Effector memory CD8-positive, alpha-beta T cell (primary cell): ENCODE data around the gene GALE.
"Not testable (repeated sequence)": the region's sequence is repeated elsewhere in the genome, so short reads cannot be mapped to it uniquely, and the experiment has no call there.

ENCODE experiments used
- ATAC-seq: fragments of 150-1000 bp; cut with Tn5 transposase; replicated peaks from 2 replicates; pipeline ENCODE4 v1.10.0; 2021; ENCODE audit warnings: mild to moderate bottlenecking, moderate library complexity
- DNase-seq, 3 experiments: peaks; one replicate each; pipeline ENCODE4 v3.0.0; 2021
- H3K27ac Mint-ChIP-seq, 2 donors: one replicate each; pipeline ENCODE4 v1.8.0; 2022; ENCODE audit warnings: mild to moderate bottlenecking in 2 of 2, mixed read lengths in 2 of 2, moderate library complexity in 2 of 2
- H3K27me3 Mint-ChIP-seq, 2 donors: one replicate each; pipeline ENCODE4 v1.8.0; 2022; ENCODE audit warnings: mixed read lengths in 2 of 2
- H3K36me3 Mint-ChIP-seq: one replicate; pipeline ENCODE4 v1.8.0; 2022; ENCODE audit warnings: mild to moderate bottlenecking, moderate library complexity, mixed read lengths; ENCODE audit not compliant: insufficient read depth
- H3K4me1 Mint-ChIP-seq, 2 donors: one replicate each; pipeline ENCODE4 v1.8.0; 2022; ENCODE audit warnings: low read depth in 2 of 2, mixed read lengths in 2 of 2
- H3K4me3 Mint-ChIP-seq, 2 donors: one replicate each; pipeline ENCODE4 v1.8.0; 2022; ENCODE audit warnings: mild to moderate bottlenecking in 2 of 2, mixed read lengths in 2 of 2, moderate library complexity in 2 of 2
- H3K9me3 Mint-ChIP-seq, 2 donors: one replicate each; pipeline ENCODE4 v1.8.0; 2022; ENCODE audit warnings: mixed read lengths in 2 of 2
- total RNA-seq, 9 experiments: gene quantifications; one replicate each; lab custom pipeline; 2026; lab: John Stamatoyannopoulos, UW

GALE gene
- total RNA-seq = 8.5 to 36.1 (median 11.4) reads per million in 9 experiments

- DNase-seq = peak; percentile 93
- Mint-ChIP-seq H3K4me3 (peak within 1 kb of the TSS; percentile 79 to 84), H3K27ac (peak within 1 kb of the TSS; percentile 86 to 89), H3K27me3 (no peaks in the 10 kb centered on the region), H3K4me1 (peaks cover 4 to 24% of the 10 kb centered on the region in 2 donors), H3K36me3 (peaks cover 20% of the 10 kb centered on the region), H3K9me3 (no peaks in the 10 kb centered on the region)
- peak; percentile 92 for ATAC-seq
These were observed at the start of gene GALE for GRCh38 chr1:23800400-23801337. Gene GALE, minus strand, starts transcription at chr1:23800754. Its CDS starts 1,747 bp downstream, at chr1:23799007.

DNA sequence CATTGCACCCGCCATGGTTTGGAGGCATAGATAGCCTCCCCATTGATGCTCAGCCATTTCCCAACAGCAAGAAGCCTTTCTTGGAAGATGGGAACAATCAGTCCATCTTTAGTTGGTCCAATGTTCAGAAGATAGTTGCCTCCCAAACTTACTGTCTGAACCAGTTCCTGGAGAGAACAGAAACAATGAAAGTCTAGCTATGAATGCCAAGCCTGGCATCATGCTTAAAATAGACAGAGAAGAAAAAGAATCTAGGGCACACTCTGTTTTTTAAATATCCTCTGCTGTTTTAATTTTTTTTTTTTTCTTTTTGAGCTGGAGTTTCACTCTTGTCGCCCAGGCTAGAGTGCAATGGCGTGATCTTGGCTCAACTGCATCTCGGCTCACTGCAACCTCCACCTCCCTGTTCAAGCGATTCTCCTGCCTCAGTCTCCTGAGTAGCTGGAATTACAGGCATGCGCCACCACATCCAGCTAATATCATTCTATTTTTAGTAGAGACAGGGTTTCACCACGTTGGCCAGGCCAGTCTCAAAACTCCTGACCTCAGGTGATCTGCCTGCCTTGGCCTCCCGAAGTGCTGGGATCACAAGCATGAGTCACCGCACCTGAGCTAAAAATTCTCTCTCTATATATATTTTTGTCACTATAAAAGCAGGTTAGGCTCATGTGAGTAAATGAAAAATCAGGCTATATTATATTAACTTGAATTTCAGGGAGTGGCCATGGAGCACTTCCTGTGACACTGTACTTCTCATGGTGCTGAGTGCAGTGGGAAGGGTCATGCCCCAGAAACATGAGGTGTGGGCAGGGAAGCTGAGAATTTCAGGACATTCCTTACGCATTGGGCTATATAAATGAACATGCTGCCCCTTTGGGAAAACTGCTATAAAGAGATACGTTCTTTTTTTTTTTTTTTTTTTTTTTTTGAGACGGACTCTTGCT lies 48.4 kb upstream of the GALE start:
- H3K4me3 Mint-ChIP-seq = no peak overlapping the region
- no peaks in the 10 kb centered on the region for H3K27me3 Mint-ChIP-seq
- DNase-seq = no peak
- H3K36me3 Mint-ChIP-seq = peaks cover 34% of the 10 kb centered on the region
- no peak overlapping the region for H3K27ac Mint-ChIP-seq
- no peaks in the 10 kb centered on the region for H3K4me1 Mint-ChIP-seq
- no peak for ATAC-seq
- no peaks in the 10 kb centered on the region for H3K9me3 Mint-ChIP-seq

- not testable (repeated sequence) for H3K27ac Mint-ChIP-seq, H3K4me3 Mint-ChIP-seq, H3K27me3 Mint-ChIP-seq, DNase-seq, H3K4me1 Mint-ChIP-seq, H3K9me3 Mint-ChIP-seq, ATAC-seq
- peaks cover 33% of the 10 kb centered on the region for H3K36me3 Mint-ChIP-seq
These were observed 47.0 kb upstream of the GALE start for GRCh38 chr1:23847482-23848095.

GRCh38 chr1:23845163-23845562 lies 44.6 kb upstream of the GALE start:
- H3K4me1 Mint-ChIP-seq = no peaks in the 10 kb centered on the region
- H3K36me3 Mint-ChIP-seq = peaks cover 30% of the 10 kb centered on the region
- H3K4me3 Mint-ChIP-seq = no peak overlapping the region
- no peak for ATAC-seq
- H3K27me3 Mint-ChIP-seq = no peaks in the 10 kb centered on the region
- no peak for DNase-seq
- no peaks in the 10 kb centered on the region for H3K9me3 Mint-ChIP-seq
- no peak overlapping the region for H3K27ac Mint-ChIP-seq

GRCh38 chr1:23843644-23844043 lies 43.1 kb upstream of the GALE start:
- ATAC-seq (no peak), DNase-seq (no peak)
- Mint-ChIP-seq H3K9me3 (no peaks in the 10 kb centered on the region), H3K36me3 (peaks cover 26% of the 10 kb centered on the region), H3K4me3 (no peak overlapping the region), H3K27ac (no peak overlapping the region), H3K27me3 (no peaks in the 10 kb centered on the region), H3K4me1 (peaks cover 0 to 1% of the 10 kb centered on the region in 2 donors)

DNA sequence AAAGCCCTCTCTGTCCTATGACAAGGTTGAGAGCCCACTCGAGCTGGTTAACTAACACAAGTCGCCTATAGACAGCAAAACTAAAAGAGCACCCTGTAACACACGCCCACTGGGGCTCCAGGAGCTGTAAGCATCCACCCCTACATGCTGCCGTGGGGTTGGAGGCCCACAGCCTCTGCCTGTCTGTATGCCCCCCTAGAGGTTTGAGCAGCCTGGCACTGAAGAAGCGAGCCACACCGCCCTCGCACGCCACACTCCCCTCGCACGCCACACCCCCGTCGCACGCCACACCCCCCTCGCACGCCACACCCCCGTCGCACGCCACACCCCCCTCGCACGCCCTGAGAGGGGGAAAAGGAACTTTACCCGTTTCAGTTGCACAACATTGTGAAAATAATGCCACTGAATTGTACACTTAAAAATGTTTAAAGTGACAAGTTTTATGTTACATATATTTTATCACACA lies 37.9 kb upstream of the GALE start:
- Mint-ChIP-seq H3K27ac (no peak overlapping the region), H3K9me3 (no peaks in the 10 kb centered on the region), H3K27me3 (peaks cover 6 to 7% of the 10 kb centered on the region in 2 donors), H3K4me1 (peaks cover 7 to 11% of the 10 kb centered on the region in 2 donors), H3K4me3 (peak overlapping the region; percentile 72 to 76), H3K36me3 (peaks cover 5% of the 10 kb centered on the region)
- ATAC-seq (peak; percentile 100), DNase-seq (peak; percentile 68 to 69 (median 68))

GRCh38 chr1:23837908-23838307 lies 37.4 kb upstream of the GALE start:
- H3K27me3 Mint-ChIP-seq = peaks cover 6 to 7% of the 10 kb centered on the region in 2 donors
- no peaks in the 10 kb centered on the region for H3K9me3 Mint-ChIP-seq
- H3K36me3 Mint-ChIP-seq = peaks cover 5% of the 10 kb centered on the region
- H3K4me3 Mint-ChIP-seq = peak overlapping the region; percentile 72 to 76
- DNase-seq = peak in 1 of 3 experiments; percentile 7
- ATAC-seq = no peak
- H3K4me1 Mint-ChIP-seq = peaks cover 7 to 11% of the 10 kb centered on the region in 2 donors
- H3K27ac Mint-ChIP-seq = no peak overlapping the region

GRCh38 chr1:23836037-23836436 lies 35.5 kb upstream of the GALE start:
- peaks cover 7 to 11% of the 10 kb centered on the region in 2 donors for H3K4me1 Mint-ChIP-seq
- H3K27me3 Mint-ChIP-seq = peaks cover 6 to 7% of the 10 kb centered on the region in 2 donors
- H3K27ac Mint-ChIP-seq = no peak overlapping the region
- H3K4me3 Mint-ChIP-seq = no peak overlapping the region
- ATAC-seq (no peak), DNase-seq (no peak)
- no peaks in the 10 kb centered on the region for H3K9me3 Mint-ChIP-seq
- H3K36me3 Mint-ChIP-seq = peaks cover 5% of the 10 kb centered on the region

DNA sequence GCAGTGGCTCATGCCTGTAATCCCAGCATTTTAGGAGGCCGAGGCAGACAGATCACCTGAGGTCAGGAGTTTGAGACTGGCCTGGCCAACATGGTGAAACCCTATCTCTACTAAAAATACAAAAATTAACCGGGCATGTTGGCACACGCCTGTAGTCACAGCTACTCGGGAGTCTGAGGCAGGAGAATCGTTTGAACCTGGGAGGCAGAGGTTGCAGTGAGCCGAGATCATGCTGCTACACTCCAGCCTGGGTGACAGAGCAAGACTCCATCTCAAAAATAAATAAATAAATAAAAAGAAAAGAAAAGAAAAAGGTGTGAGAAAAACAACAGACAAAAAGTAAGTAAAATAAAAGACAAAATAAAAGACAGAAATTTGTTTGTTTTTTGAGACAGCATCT lies 33.6 kb upstream of the GALE start:
- H3K4me3 Mint-ChIP-seq, DNase-seq, ATAC-seq, H3K9me3 Mint-ChIP-seq, H3K36me3 Mint-ChIP-seq, H3K27me3 Mint-ChIP-seq, H3K27ac Mint-ChIP-seq: not testable (repeated sequence)
- H3K4me1 Mint-ChIP-seq = peaks cover 7 to 11% of the 10 kb centered on the region in 2 donors

DNA sequence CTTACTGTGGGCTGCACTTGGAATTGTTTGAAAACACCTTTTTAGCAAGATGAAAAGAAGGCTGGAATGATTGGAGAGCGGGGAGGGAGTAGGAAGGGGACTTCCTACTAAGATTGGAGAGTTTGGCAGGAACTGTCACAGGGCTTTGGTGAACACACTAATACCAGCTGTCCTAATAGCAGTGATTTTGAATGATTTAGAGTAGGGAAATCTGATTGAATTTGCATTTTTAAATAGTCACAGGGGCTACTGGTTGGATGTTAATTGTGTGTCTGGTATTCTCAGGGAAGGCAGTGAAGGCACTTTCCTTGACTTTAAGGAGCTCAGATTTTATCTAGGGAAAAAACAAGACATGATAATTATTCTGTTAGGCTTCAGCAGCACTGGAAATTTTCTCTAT lies 27.2 kb upstream of the GALE start:
- H3K4me3 Mint-ChIP-seq = no peak overlapping the region
- ATAC-seq (no peak), DNase-seq (no peak)
- H3K9me3 Mint-ChIP-seq = no peaks in the 10 kb centered on the region
- H3K27ac Mint-ChIP-seq = no peak overlapping the region
- H3K36me3 Mint-ChIP-seq = peaks cover 10% of the 10 kb centered on the region
- H3K4me1 Mint-ChIP-seq = peaks cover 5 to 12% of the 10 kb centered on the region in 2 donors
- no peaks in the 10 kb centered on the region for H3K27me3 Mint-ChIP-seq

GRCh38 chr1:23826590-23826989 lies 26.0 kb upstream of the GALE start:
- H3K4me3 Mint-ChIP-seq = peak overlapping the region; percentile 9 to 95
- peak overlapping the region; percentile 51 to 97 for H3K27ac Mint-ChIP-seq
- H3K36me3 Mint-ChIP-seq = peaks cover 10% of the 10 kb centered on the region
- peaks cover 5 to 12% of the 10 kb centered on the region in 2 donors for H3K4me1 Mint-ChIP-seq
- H3K27me3 Mint-ChIP-seq, H3K9me3 Mint-ChIP-seq, DNase-seq, ATAC-seq: not testable (repeated sequence)

DNA sequence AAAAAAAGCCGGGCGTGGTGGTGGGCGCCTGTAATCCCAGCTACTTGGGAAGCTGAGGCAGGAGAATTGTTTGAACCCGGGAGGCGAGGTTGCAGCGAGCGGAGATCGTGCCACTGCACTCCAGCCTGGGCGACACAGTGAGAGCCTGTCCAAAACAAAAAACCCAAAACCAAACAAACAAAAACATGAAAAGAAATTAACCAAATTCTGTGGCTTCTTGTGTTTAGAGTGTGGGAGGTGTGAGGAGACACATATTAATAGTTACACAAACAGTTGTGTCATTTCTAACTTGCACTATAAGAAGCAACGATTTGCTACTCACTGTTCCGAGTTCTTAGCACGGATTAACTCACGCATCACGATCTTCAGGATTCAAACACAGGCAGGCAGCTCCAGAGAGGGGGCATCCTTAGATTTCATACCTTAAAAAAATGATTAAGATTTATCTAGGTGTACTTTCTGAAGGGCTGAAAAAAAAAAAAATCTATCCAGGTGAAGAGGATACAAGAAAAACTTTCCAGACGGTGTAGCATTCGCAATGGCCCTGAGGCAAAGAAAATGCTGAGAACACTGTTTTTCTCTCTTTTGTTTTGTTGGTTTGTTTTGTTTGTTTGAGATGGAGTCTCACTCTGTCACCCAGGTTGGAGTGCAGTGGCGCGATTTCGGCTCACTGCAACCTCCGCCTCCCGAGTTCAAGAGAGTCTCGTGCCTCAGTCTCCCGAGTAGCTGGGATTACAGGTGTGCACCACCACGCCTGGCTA lies 25.4 kb upstream of the GALE start:
- Mint-ChIP-seq H3K4me1 (peaks cover 5 to 12% of the 10 kb centered on the region in 2 donors), H3K27ac (peak overlapping the region; percentile 97), H3K9me3 (no peaks in the 10 kb centered on the region), H3K4me3 (peak overlapping the region; percentile 94 to 95), H3K27me3 (no peaks in the 10 kb centered on the region), H3K36me3 (peaks cover 10% of the 10 kb centered on the region)
- ATAC-seq = peak; percentile 64
- no peak for DNase-seq
